ENCODE measurements around the gene NGEF.

The NGEF gene

GRCh38 chr2:232900811-232901735 is 112.0 kb downstream of the NGEF start:
- DNase-seq (ENCODE audit: low read depth in 3 of 3), result no peak

- DNase-seq (ENCODE audit: low read depth in 3 of 3), result no peak
Observed at GRCh38 chr2:232898592-232899543, 114.2 kb downstream of the NGEF start.

- no peak for DNase-seq (ENCODE audit: low read depth in 3 of 3)
Observed at GRCh38 chr2:232897598-232898408, 115.3 kb downstream of the NGEF start.

DNA sequence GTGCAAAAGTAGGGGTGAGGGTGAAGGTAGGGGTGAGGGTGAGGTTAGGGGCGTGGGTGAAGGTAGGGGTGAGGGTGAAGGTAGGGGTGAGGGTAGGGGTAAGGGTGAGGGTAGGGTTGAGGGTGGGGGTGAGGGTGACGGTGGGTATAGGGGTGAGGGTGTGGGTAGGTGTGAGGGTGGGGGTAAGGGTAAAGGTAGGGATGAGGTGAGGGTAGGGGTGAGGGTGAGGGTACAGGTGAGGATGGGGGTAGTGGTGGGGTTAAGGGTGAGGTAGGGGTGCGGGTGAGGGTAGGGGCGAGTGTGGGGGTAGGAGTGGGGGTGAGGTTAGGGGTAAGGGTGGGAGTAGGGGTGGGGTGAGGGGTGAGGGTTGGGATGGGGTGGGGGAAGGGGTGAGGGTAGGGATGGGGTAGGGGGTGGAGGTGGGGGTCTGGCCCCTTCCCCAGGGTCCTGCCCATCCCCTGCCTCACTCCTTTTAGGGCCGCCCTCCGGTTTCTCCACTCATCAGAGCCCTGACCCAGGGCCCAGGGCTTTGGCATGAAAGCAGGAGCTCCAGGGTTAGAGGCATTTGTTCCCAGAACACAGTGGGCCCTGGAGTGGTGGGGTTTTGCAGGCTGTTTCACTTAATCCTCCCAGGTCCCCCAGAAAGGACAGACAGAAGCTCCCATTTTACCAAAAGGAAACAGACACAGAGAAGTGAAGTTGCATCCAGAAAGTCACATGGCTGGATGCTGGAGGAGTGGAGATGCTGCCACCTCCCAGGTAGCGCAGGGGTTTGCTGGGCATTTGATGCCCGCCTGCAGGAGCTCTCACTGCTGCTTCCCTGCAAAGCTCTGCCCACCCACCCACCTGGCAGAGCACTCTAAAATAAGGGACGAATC is 116.1 kb downstream of the NGEF start:
- DNase-seq (ENCODE audit: low read depth in 3 of 3), result no peak

- DNase-seq (ENCODE audit: low read depth in 3 of 3), result no peak
Observed at GRCh38 chr2:232896111-232896510, 116.9 kb downstream of the NGEF start.

DNA sequence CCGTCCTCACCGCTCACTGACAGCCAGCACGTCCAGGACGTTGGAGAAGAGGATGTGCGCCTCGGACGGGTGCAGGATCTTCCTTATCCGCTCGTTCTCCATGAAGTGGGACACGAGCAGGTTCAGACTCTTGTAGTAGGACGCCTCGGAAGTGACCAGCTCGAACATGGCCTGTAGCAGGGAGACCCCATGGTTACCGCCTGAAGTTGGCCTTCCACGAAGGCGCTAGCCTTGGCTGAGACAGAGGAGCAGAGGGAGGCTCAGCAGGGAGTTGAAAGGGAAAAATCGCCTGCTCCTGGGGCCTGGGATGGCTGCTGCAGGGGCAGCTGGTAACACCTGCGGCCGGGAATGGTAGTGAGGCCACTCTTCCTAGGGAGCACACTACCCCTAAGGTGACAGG is 118.3 kb downstream of the NGEF start:
- no peak for DNase-seq (ENCODE audit: low read depth in 3 of 3)

DNA sequence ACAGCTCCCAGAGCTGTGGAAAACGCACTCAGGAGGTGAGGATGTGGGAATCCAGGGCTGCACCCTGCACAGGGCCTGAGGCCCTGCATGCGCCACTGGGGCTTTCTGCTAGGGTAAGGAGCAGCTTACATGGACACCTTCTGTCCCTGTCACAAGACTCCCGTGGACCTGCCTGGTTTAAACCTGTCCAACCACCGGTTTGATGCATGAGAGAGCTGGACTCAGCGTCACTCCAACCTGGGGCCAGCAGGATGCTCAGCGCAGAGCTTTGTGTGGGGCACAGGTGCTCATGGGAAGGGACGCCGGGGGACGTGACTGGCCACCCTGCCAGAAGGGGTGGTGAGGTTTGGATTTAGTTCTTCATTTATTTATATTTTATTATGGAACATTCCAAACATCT is 118.8 kb downstream of the NGEF start:
- no peak for DNase-seq (ENCODE audit: low read depth in 3 of 3)

GRCh38 chr2:232893834-232894233 is 119.2 kb downstream of the NGEF start:
- DNase-seq (ENCODE audit: low read depth in 3 of 3), result no peak

- no peak for DNase-seq (ENCODE audit: low read depth in 3 of 3)
Observed at GRCh38 chr2:232892843-232893242, 120.2 kb downstream of the NGEF start.

- DNase-seq (ENCODE audit: low read depth in 3 of 3), result no peak
Observed at GRCh38 chr2:232892221-232892620, 120.8 kb downstream of the NGEF start.

GRCh38 chr2:232891621-232892071 is 121.4 kb downstream of the NGEF start:
- no peak for DNase-seq (ENCODE audit: low read depth in 3 of 3)

DNA sequence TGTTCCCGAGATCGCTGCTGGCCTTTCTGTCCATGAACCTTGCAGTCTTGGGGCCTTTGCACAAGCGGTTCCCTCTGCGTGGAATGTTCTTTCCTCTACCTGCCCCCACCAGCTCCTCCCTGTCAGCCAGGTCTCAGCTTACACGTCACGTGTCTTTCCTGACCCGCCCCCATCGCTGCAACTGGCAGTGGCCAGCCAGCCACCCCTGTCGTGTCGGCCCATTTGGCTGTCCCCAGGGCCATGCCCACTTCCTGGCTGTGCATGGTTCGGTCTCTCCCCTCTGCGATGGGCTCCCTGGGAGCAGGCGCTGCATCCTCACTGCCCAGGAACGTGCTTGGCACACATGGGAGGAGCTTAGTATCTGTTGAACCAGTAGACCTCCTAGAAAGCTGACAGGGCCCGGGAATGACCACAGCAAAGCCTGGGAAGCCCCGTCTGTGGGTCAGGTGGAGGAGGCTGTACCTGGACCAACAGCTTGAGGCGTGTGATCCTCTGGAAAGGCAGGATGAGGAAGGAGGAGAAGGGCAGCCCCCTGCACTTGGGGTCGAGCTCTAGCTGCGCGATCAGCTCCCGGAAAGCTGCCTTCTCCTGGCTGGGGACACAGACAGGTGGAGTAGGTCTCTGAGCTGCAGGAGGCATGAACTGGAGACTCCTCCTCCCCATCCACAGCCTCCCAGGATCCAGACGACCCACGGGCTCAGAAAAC is 122.0 kb downstream of the NGEF start:
- DNase-seq (ENCODE audit: low read depth in 3 of 3), result no peak

DNA sequence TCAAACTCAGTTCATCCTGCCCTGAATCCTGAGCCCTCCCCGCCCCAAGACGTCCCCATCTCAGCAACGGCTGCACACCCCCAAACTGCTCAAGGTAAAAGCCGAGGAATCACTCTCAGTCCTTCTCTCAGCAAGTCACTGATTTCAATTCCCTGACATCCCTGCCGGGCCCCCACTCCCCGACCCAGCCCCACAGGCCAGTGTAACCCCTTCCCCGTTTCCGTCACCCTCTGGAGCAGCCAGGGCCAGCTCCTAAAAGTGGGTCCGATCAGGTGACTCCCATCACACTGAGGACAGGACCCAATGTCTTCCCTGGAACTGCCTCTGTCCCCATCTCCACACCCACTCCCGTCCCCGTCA is 122.5 kb downstream of the NGEF start:
- no peak for DNase-seq (ENCODE audit: low read depth in 3 of 3)

GRCh38 chr2:232889876-232890401 is 123.1 kb downstream of the NGEF start:
- DNase-seq (ENCODE audit: low read depth in 3 of 3), result no peak

DNA sequence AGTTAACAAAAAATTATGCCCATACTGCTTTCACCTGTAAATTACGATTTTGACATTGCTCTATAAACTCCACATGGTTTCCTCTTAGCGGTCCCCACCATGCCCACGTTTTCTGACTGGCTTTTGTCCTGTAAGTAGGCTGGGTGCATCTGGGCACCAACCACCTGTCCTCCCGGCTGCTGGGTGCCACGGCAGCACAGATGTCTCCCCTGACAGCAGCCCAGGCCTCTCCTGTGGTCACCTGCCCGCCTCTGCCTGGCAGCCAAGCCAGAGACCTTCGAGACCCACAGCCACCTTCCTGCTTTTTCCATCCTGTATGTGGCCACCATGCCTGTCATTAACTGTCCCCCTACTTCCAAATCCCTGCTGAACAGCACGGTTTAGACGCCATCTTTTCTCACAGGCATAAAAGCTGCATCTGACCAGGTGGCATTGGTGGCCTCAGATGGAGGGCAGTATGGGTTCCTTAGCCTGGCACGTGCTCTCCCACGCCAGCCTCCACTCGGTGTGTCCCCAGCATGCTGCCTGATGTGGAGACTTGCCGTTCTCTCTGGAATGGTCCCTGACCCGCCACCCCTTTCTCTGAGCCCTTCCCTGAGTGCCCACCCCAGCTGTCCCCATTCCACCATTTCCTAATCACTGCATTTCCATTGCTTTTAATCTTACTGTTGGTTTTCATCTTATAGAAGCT is 124.1 kb downstream of the NGEF start:
- DNase-seq (ENCODE audit: low read depth in 3 of 3), result no peak

DNA sequence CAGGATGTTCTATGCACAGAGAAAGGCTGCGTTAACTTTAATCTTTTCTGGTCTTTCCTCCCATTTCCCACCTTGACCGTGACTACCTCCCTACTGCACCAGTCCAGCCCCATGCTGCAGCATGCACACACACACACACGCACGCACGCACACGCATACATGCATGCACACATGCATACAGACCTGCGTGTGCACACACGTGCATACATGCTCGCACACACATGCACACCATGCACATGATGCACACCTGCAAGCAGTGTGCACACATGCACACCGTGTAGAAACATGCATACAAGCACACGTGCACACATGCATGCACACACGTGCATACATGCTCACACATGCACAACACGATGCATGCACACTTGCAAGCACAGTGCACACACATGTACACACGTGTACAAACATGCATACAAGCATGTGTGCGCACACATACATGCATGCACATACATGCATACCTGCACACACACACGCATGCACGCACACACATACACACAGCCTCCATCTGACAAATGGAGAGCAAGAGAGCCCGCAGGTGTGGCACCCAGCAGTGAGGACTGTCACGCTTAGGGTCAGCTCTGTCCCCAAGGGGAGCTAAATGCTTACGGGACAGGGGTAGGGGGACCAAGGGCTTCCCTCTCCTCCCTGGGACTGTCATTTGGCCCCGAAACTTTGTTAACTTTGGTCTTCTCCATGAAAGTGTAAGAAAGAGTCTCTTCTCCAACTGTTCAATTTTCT is 124.8 kb downstream of the NGEF start:
- DNase-seq (ENCODE audit: low read depth in 3 of 3), result no peak

DNA sequence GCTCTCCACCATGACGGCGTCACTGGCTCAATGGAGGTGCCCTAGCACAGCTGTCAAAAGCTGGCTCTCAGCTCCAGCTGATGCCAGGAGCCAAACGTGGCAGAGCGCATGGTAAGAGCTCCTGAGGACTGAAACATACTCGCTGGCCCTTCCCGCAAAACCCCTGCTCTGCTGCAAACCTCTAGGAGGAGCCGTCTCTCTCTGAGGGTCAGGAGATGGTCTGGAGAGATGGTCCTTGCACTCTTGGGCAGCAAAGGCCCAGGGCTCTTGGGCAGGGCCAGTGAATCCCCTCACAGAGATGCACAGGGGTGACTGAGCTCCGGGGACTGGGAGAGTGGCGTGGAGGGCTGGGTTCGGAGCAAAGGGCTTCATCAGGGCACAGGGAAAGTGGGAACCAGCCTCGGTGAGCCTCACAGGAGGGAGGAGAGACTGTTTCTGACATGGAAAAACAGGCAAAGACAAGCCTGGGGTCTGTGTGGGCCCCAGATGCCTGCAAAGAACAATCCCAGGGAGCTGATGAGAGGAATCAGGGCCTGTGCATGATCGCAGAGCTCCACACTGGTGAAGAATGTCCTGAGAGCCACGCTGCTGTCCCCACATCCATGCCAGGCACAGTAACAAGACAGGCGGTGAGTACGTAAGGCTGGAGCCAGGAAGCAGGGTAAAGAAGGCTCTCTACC is 125.7 kb downstream of the NGEF start:
- DNase-seq (ENCODE audit: low read depth in 3 of 3), result no peak

GRCh38 chr2:232886632-232887031 is 126.4 kb downstream of the NGEF start:
- DNase-seq (ENCODE audit: low read depth in 3 of 3), result no peak

Data from stimulated activated CD4-positive, alpha-beta T cell treated with anti-CD3 and anti-CD28 coated beads, TNF-alpha, amount 100 ng/mL, for 4 hours (primary cell).